Neutrophil (primary cell): Measurements from ENCODE around the gene HAS3.

ENCODE experiments used
- H3K27ac ChIP-seq: fragments of 200-600 bp; sonication (generic); 2 replicates; pipeline ENCODE4 v1.5.1; 2016; ENCODE audit warnings: mild to moderate bottlenecking, moderate library complexity
- H3K27me3 ChIP-seq: fragments of 200-600 bp; sonication (generic); 2 replicates; pipeline ENCODE4 v1.6.0; 2016; ENCODE audit warnings: mild to moderate bottlenecking
- H3K36me3 ChIP-seq: fragments of 200-600 bp; sonication (generic); 2 replicates; pipeline ENCODE4 v1.5.1; 2017
- H3K4me1 ChIP-seq, 2 experiments: fragments of 200-600 bp in 1 of 2; sonication (generic) in 1 of 2; 1 replicate in 1 of 2; 2 replicates in 1 of 2; pipeline versions ENCODE4 v1.5.1 to v1.6.1; 2013 to 2016; ENCODE audit warnings: low read depth in 1 of 2, low read length in 1 of 2, mild to moderate bottlenecking in 1 of 2, moderate library complexity in 1 of 2; ENCODE audit not compliant: control insufficient read depth in 1 of 2, insufficient read depth in 1 of 2
- H3K4me3 ChIP-seq, 2 experiments: fragments of 200-600 bp in 1 of 2; sonication (generic) in 1 of 2; 1 replicate in 1 of 2; 2 replicates in 1 of 2; pipeline ENCODE4 v1.5.1; 2013 to 2016; ENCODE audit warnings: low read depth in 1 of 2, low read length in 1 of 2, mild to moderate bottlenecking in 1 of 2, moderate library complexity in 1 of 2
- H3K9me3 ChIP-seq: fragments of 200-600 bp; sonication (generic); 2 replicates; pipeline ENCODE4 v1.5.1; 2016
- CTCF ChIP-seq: fragments of 200-600 bp; sonication (generic); IDR thresholded peaks from 2 replicates; pipeline ENCODE4 v1.5.1; 2016; ENCODE audit warnings: antibody characterized with exemption

The HAS3 gene

DNA sequence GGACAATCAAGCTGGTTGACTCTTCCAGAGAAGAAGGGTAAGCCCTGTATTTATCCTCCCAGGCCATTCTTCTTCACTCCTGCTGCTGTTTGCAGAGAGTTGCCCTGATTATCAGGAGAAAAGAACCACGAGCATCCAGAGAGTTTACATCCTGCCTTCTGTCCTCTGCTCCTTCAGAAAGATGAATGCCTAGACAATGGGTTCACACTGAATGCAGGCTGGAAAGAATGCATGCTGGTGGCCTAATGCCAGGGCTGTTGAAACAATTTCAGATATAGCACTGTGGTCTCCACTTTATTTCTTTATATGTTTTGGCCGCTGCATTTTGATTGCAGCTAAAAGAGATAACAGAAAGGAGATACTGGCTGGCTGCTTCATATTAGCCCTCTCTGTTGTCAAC is 21.2 kb upstream of the HAS3 start:
- Histone ChIP-seq H3K4me1 (peaks cover under 1 to 1% of the 10 kb centered on the region in 2 experiments), H3K27me3 (no peaks in the 10 kb centered on the region), H3K4me3 (no peak overlapping the region), H3K9me3 (no peaks in the 10 kb centered on the region), H3K36me3 (peaks cover 14% of the 10 kb centered on the region), H3K27ac (no peak overlapping the region)
- no peak for TF ChIP-seq CTCF

DNA sequence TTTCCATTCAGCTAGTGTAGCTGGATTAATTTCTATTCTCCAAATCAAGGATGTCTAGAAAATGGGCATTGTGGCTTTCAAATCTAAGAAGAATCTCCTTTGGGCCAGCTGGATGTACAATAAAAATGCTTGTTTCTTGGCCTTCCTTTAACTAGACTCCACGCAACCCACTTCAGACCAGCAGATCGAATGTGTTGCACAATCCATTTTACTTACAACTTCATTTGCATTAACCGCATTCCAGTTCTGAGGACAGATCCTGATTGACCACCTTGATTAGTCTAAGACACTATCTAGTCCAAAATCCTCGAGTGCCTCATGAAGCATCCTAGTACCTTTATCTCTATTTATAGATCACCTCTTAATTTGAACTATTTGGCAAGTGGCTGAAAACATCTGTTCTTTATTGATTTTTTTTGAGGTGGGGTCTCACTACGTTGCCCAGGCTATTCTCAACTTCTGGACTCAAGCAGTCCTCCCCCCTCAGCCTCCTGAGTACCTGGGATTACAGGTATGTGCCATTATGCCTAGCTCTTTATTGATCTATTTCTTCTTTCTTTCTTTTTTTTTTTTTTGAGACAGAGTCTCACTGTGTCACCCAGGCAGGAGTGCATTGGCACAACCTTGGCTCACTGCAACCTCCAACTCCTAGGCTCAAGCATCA is 20.3 kb upstream of the HAS3 start:
- Histone ChIP-seq H3K4me1 (peaks cover 6 to 10% of the 10 kb centered on the region in 2 experiments), H3K27me3 (no peaks in the 10 kb centered on the region), H3K27ac (no peak overlapping the region), H3K9me3 (no peaks in the 10 kb centered on the region), H3K36me3 (peaks cover 14% of the 10 kb centered on the region), H3K4me3 (no peak overlapping the region)
- no peak for TF ChIP-seq CTCF

GRCh38 chr16:69087161-69087581 is 18.3 kb upstream of the HAS3 start:
- no peak overlapping the region for H3K4me3 ChIP-seq
- H3K4me1 ChIP-seq, result peaks cover 6 to 10% of the 10 kb centered on the region in 2 experiments
- H3K9me3 ChIP-seq, result no peaks in the 10 kb centered on the region
- H3K27ac ChIP-seq, result no peak overlapping the region
- no peaks in the 10 kb centered on the region for H3K27me3 ChIP-seq
- H3K36me3 ChIP-seq, result peaks cover 14% of the 10 kb centered on the region
- no peak for TF ChIP-seq CTCF

- Histone ChIP-seq H3K36me3 (peaks cover 9% of the 10 kb centered on the region), H3K9me3 (no peaks in the 10 kb centered on the region), H3K27me3 (no peaks in the 10 kb centered on the region), H3K4me1 (peaks cover 6 to 10% of the 10 kb centered on the region in 2 experiments), H3K4me3 (no peak overlapping the region), H3K27ac (no peak overlapping the region)
- no peak for TF ChIP-seq CTCF
Observed at GRCh38 chr16:69088684-69089083, 16.8 kb upstream of the HAS3 start.

- no peaks in the 10 kb centered on the region for H3K9me3 ChIP-seq
- H3K4me1 ChIP-seq, result peaks cover 6 to 10% of the 10 kb centered on the region in 2 experiments
- no peak overlapping the region for H3K4me3 ChIP-seq
- H3K27ac ChIP-seq, result no peak overlapping the region
- peaks cover 3% of the 10 kb centered on the region for H3K36me3 ChIP-seq
- H3K27me3 ChIP-seq, result no peaks in the 10 kb centered on the region
- TF ChIP-seq CTCF, result no peak
Observed at GRCh38 chr16:69089091-69089910, 16.2 kb upstream of the HAS3 start.
